GM10266 (cell line): ENCODE results near the gene CHRNA5.
"Not testable (repeated sequence)": the region's sequence is repeated elsewhere in the genome, so short reads cannot be mapped to it uniquely, and the experiment has no call there.

ENCODE experiments used
- DNase-seq: peaks from one replicate; pipeline ENCODE4 v3.0.0; 2012; ENCODE audit errors: extremely low spot score
- TF ChIP-seq, protein P1 (sequence below): IDR thresholded peaks from 2 replicates; pipeline ENCODE4 v1.5.1; 2012; ENCODE audit warnings: mild to moderate bottlenecking, low read depth; ENCODE audit not compliant: control insufficient read depth, insufficient read depth; ENCODE audit errors: missing control alignments

Gene CHRNA5

DNA sequence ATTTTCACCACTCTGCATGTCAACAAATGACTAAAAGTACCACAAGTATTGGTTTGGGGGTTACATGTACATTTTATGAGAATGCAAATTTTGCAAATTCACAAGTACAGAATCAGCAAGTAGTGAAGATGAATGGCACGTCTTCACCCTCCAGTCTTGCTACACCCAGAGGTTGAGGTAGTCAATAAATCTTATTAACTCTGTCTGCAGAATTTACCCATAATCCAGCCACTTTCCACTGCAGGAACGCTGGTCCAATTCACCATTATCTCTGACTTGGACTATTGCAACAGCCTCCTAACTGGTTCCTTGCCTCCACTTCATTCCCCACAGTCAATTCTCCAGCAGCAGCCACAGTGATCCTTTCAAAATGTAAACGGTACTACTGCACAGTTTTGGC lies 14.5 kb upstream of the CHRNA5 start:
- no peak for DNase-seq
- TF ChIP-seq, protein P1, sequence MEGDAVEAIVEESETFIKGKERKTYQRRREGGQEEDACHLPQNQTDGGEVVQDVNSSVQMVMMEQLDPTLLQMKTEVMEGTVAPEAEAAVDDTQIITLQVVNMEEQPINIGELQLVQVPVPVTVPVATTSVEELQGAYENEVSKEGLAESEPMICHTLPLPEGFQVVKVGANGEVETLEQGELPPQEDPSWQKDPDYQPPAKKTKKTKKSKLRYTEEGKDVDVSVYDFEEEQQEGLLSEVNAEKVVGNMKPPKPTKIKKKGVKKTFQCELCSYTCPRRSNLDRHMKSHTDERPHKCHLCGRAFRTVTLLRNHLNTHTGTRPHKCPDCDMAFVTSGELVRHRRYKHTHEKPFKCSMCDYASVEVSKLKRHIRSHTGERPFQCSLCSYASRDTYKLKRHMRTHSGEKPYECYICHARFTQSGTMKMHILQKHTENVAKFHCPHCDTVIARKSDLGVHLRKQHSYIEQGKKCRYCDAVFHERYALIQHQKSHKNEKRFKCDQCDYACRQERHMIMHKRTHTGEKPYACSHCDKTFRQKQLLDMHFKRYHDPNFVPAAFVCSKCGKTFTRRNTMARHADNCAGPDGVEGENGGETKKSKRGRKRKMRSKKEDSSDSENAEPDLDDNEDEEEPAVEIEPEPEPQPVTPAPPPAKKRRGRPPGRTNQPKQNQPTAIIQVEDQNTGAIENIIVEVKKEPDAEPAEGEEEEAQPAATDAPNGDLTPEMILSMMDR: no peak

DNA sequence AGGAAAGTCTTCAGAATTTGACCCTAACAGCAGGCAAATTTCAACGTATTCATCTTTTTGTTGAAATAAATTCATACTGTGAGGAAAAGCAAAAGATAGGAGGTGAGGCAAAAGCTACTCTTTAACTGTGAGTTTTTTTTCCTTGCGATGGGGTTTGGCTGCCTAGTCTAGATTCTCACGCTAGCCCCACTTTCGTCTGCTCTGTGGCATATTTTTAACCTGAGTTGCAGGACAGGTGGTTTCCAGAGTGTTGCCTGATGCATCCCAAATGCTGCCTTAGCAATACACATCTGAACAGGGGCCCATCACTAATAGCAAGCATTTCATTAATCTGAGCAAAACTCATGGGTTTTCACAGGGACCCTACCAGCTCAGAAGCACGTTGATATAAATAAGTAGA lies 13.4 kb upstream of the CHRNA5 start:
- DNase-seq: no peak
- TF ChIP-seq, protein P1: no peak

DNA sequence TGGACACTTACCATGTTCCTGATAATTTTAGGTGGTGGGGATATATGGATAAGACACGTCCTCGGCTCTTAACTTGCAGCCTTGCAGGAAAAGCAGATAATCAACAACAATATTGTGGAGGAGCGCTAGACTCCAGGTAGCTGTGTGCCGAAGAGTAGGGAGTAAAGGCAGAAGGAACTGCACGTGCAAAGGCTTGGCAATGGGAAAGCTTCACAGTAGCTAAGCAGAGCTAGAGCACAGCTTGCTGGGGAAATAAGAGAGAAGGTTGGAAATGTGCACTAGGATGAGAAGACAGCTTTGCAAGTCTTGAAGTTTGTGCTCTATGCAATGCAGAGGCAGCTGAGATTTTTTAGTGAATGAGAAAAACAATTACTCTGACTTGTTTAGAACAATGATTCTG lies 12.7 kb upstream of the CHRNA5 start:
- DNase-seq: no peak
- TF ChIP-seq, protein P1: no peak

DNA sequence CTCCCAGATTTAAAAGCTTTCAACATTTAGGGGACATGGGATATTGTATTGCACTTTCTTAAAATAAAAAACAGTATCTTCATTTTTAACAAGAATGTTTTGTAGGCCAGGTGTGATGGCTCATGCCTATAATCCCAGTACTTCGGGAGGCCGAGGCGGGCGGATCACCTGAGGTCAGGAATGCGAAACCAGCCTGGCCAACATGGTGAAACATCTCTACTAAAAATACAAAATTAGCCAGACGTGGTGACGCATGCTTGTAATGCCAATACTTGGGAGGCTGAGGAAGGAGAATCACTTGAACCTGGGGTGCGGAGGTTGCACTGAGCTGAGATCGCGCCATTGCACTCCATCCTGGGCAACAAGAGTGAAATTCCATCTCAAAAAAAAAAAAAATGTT lies 5.1 kb upstream of the CHRNA5 start:
- DNase-seq: not testable (repeated sequence)

DNA sequence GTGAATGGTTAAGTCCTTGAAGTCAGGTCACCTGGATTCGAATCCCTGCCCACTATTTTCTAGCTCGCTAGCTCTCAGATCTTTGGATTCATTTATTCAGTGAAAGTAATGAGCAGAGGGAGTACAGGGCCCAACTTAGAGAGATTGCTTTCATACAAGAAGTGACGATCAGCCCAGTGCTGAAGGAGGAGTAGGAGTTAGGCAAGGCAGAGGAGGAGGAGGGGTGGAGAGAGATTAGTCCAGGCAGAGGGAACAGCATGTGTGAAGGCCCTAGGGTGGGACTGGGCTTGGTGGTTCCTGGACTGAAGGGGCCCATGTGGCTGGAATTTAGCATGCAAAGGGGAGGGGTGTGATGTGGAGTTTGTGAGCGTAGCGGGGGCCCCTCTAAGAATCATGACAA lies 3.8 kb upstream of the CHRNA5 start:
- TF ChIP-seq, protein P1: no peak
- no peak for DNase-seq

DNA sequence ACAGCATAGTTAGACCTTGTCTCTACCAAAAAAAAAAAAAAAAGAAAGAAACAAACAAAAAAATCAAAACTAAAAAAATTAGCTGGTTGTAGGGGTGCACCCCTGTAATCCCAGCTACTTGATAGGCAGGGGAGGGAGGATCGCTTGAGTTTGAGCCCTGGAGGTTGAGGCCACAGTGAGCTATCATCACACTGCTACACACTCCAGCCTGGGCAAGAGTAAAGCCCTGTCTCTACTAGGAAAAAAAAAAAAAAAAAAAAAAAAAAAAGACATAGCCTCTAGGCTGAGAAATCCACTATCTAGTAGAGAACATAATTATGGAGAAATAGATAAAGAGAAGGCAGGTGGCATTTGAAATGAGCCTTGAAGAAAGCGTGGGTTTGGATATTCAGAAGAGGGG lies 2.2 kb upstream of the CHRNA5 start:
- TF ChIP-seq, protein P1: no peak
- no peak for DNase-seq

DNA sequence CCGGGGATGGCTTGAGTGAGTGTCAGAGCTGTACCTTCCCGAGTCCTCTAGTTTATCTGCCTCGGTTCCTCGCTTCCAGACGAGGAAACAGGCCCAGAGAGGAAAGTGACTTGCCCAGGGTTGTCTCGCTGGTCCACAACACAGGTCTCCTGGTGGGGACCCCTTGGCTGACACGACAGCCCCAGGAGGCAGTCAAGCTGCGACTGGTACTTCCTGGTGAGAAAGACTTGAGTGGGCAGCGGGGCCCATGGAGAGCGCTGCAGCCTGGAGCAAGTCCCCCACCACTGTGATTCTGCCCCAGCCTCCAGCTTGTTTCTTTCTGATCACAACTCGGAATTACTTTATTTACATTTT lies 600 bp upstream of the CHRNA5 start:
- TF ChIP-seq, protein P1: no peak
- no peak for DNase-seq

DNA sequence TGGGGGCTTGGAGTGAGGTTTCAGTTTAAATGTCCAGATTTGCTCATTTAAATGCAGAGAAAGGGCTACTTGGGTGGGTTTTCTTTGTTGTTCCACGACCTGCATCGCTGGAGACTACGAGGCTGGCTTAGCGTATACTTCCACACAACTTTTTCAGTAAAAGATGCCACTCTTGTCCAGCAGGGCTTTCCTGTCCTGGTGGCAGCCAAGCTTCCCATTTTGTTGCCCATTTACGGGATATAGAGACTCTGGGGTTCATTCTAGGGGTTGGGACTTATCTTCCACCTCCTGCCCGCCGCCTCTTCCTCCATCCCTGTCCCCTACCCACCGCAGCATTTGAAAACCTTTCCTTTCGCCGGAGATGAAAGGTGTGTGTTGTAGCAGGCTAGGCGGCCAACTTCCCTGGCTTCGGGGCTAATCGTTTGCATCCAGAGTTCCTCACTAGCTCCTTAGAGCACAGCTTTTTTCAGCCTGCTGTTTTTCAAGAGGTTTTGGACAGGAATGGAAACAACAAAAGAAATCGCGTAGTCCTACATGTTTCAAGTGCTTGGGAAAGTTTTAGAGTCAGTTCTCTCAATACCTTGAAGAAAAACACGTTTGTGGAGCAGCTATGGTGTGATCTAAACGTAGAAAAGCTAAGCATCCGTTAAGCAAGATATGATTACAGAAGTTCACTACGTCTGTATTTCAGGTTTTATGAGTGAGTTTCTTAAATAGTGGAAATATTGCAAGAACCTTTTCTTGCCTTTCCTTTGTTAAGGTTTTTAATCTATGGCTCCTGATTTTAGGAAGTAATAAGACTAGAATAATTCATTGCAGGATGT lies 843 bp downstream of the CHRNA5 start:
- DNase-seq: peak; percentile 43
- TF ChIP-seq, protein P1: no peak
